Panc1 (cell line): ENCODE results near the gene TWNK. TPM values are rescaled to one million over a fixed set of nuclear protein-coding genes. Genes with fewer than 3 reads are reported as not detected.

ENCODE experiments used
- ATAC-seq: fragments of 200-7000 bp; cut with Tn5 transposase; 2 replicates; pipeline ENCODE4 v1.9.1; 2020; ENCODE audit warnings: mild to moderate bottlenecking, moderate library complexity
- BruUV-seq: library from RNA; stranded (reverse); fragments of 400-500 nt; replicated peaks from 2 replicates; lab custom pipeline; 2021; lab: Mats Ljungman, UMichigan
- CTCF ChIA-PET: fragments of 300-600 bp; sonication (Branson Sonifier 250); formaldehyde crosslinking; loops from one replicate; lab custom pipeline; 2022; ENCODE audit warnings: antibody characterized with exemption; lab: Charles Lee
- POLR2A ChIA-PET: fragments of 300-600 bp; sonication (Branson Sonifier 250); formaldehyde crosslinking; loops from one replicate; lab custom pipeline; 2022; ENCODE audit warnings: antibody characterized with exemption; lab: Charles Lee
- DNase-seq: peaks from one replicate; pipeline ENCODE4 v3.0.0-alpha.2; 2010; ENCODE audit warnings: low read depth, low spot score
- H3K27ac ChIP-seq: 2 replicates; pipeline ENCODE4 v1.5.1; 2011; ENCODE audit warnings: mild to moderate bottlenecking, low read length, inconsistent platforms
- H3K27me3 ChIP-seq: fragments of 200-500 bp; sonication (Bioruptor generic); 2 replicates; pipeline ENCODE4 v1.6.0; 2014; ENCODE audit warnings: low read length, inconsistent platforms; ENCODE audit not compliant: control insufficient read depth, insufficient read depth
- H3K36me3 ChIP-seq: fragments of 200-500 bp; sonication (Bioruptor generic); 2 replicates; pipeline ENCODE4 v1.5.1; 2014; ENCODE audit warnings: inconsistent platforms, mild to moderate bottlenecking, low read length, moderate library complexity; ENCODE audit not compliant: control insufficient read depth, insufficient read depth
- H3K4me1 ChIP-seq: 2 replicates; pipeline ENCODE4 v1.5.1; 2011; ENCODE audit warnings: inconsistent platforms, mild to moderate bottlenecking, low read length, moderate library complexity; ENCODE audit not compliant: control insufficient read depth, insufficient read depth
- H3K4me3 ChIP-seq, 2 experiments: 2 replicates each; pipeline ENCODE4 v1.5.1; 2011 to 2012; ENCODE audit warnings: low read depth in 2 of 2, low read length in 2 of 2, mild to moderate bottlenecking in 2 of 2, inconsistent platforms in 1 of 2, moderate library complexity in 1 of 2
- H3K9me3 ChIP-seq: fragments of 200-500 bp; sonication (Bioruptor generic); 2 replicates; pipeline ENCODE4 v1.5.1; 2014; ENCODE audit warnings: low read depth, mild to moderate bottlenecking, inconsistent platforms, low read length, moderate library complexity; ENCODE audit not compliant: control insufficient read depth, insufficient read depth
- POLR2AphosphoS5 ChIP-seq: IDR thresholded peaks from 2 replicates; pipeline ENCODE4 v1.6.1; 2012; ENCODE audit warnings: mild to moderate bottlenecking, low read depth, low read length, moderate library complexity
- SIN3A ChIP-seq: IDR thresholded peaks from 2 replicates; pipeline ENCODE4 v1.6.1; 2012; ENCODE audit warnings: low read depth, mild to moderate bottlenecking, low read length, moderate library complexity, borderline replicate concordance; ENCODE audit not compliant: insufficient read depth
- TCF7L2 ChIP-seq: IDR thresholded peaks from 2 replicates; pipeline ENCODE4 v1.6.1; 2011; ENCODE audit warnings: mild to moderate bottlenecking, low read depth, low read length, inconsistent platforms
- in situ Hi-C: cut with HindIII; loops from 2 replicates; pipeline ENCODE4 v1.10.0; 2016; ENCODE audit warnings: low sequenced_read_pairs, low pct_unique_long_range_greater_than_20kb
- intact Hi-C: fragments of 100-400 bp; cut with micrococcal nuclease; formaldehyde crosslinking; loops from one replicate; pipeline ENCODE4 v1.10.0; 2022; ENCODE audit not compliant: unreplicated experiment
- total RNA-seq: library from RNA; stranded (reverse); gene quantifications from one replicate; pipeline ENCODE4 v1.2.1, GENCODE V29; 2021; ENCODE audit not compliant: unreplicated experiment
- TF ChIP-seq, protein P1 (sequence below): fragments of 450-650 bp; IDR thresholded peaks from 2 replicates; pipeline ENCODE4 v1.5.1; 2017; ENCODE audit warnings: mild to moderate bottlenecking
- TF ChIP-seq, protein P2 (sequence below), 2 experiments: IDR thresholded peaks; 2 replicates each; pipeline ENCODE4 v1.6.1; 2011 to 2012; ENCODE audit warnings: low read depth in 2 of 2, control low read depth in 1 of 2, low read length in 1 of 2, mild to moderate bottlenecking in 1 of 2, moderate library complexity in 1 of 2; ENCODE audit not compliant: insufficient read depth in 1 of 2

TWNK gene
- total RNA-seq, 1 experiment from 2014 or later, result 30.5 TPM

DNA sequence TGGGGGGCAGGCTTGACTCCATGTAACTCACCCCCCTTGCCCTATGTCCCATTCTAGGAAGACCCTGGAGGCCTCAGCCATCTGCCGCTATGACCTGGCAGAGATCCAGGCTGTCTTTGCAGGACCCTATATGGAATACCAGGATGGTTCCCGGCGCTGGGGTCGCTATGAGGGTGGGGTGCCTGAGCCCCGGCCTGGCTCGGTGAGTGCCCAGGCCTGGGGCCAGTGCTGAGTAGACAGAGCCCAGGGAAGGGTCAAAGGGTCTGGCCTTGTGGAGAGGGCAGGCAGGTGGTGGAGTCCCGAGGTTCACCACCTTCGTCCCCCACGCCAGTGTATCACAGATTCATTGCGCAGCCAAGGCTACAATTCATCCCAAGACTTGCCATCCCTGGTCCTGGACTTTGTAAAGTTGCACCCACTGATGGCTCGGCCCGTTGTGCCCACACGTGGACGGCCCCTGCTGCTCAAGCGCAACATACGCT, 7.5 kb upstream of the TWNK start:
- Histone ChIP-seq H3K9me3 (no peaks in the 10 kb centered on the region), H3K4me1 (no peaks in the 10 kb centered on the region), H3K36me3 (no peaks in the 10 kb centered on the region), H3K27ac (no peak overlapping the region), H3K4me3 (no peak overlapping the region), H3K27me3 (no peaks in the 10 kb centered on the region)
- no peak for DNase-seq
- in situ Hi-C loops, result no loop called here
- TF ChIP-seq, protein P1, sequence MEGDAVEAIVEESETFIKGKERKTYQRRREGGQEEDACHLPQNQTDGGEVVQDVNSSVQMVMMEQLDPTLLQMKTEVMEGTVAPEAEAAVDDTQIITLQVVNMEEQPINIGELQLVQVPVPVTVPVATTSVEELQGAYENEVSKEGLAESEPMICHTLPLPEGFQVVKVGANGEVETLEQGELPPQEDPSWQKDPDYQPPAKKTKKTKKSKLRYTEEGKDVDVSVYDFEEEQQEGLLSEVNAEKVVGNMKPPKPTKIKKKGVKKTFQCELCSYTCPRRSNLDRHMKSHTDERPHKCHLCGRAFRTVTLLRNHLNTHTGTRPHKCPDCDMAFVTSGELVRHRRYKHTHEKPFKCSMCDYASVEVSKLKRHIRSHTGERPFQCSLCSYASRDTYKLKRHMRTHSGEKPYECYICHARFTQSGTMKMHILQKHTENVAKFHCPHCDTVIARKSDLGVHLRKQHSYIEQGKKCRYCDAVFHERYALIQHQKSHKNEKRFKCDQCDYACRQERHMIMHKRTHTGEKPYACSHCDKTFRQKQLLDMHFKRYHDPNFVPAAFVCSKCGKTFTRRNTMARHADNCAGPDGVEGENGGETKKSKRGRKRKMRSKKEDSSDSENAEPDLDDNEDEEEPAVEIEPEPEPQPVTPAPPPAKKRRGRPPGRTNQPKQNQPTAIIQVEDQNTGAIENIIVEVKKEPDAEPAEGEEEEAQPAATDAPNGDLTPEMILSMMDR, result no peak
- TF ChIP-seq POLR2AphosphoS5 (no peak), SIN3A (no peak), TCF7L2 (no peak)
- TF ChIP-seq, protein P2, sequence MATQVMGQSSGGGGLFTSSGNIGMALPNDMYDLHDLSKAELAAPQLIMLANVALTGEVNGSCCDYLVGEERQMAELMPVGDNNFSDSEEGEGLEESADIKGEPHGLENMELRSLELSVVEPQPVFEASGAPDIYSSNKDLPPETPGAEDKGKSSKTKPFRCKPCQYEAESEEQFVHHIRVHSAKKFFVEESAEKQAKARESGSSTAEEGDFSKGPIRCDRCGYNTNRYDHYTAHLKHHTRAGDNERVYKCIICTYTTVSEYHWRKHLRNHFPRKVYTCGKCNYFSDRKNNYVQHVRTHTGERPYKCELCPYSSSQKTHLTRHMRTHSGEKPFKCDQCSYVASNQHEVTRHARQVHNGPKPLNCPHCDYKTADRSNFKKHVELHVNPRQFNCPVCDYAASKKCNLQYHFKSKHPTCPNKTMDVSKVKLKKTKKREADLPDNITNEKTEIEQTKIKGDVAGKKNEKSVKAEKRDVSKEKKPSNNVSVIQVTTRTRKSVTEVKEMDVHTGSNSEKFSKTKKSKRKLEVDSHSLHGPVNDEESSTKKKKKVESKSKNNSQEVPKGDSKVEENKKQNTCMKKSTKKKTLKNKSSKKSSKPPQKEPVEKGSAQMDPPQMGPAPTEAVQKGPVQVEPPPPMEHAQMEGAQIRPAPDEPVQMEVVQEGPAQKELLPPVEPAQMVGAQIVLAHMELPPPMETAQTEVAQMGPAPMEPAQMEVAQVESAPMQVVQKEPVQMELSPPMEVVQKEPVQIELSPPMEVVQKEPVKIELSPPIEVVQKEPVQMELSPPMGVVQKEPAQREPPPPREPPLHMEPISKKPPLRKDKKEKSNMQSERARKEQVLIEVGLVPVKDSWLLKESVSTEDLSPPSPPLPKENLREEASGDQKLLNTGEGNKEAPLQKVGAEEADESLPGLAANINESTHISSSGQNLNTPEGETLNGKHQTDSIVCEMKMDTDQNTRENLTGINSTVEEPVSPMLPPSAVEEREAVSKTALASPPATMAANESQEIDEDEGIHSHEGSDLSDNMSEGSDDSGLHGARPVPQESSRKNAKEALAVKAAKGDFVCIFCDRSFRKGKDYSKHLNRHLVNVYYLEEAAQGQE (IDR thresholded peaks at IDR 0.05; ENCODE audit: insufficient read depth in 1 of 2, low read depth in 2 of 2, low read length in 1 of 2), result no peak
- no TSS peak for BruUV-seq
- no peak for ATAC-seq
- intact Hi-C loops, result no loop called here
- ChIA-PET CTCF (no interaction called here), POLR2A (no interaction called here)

DNA sequence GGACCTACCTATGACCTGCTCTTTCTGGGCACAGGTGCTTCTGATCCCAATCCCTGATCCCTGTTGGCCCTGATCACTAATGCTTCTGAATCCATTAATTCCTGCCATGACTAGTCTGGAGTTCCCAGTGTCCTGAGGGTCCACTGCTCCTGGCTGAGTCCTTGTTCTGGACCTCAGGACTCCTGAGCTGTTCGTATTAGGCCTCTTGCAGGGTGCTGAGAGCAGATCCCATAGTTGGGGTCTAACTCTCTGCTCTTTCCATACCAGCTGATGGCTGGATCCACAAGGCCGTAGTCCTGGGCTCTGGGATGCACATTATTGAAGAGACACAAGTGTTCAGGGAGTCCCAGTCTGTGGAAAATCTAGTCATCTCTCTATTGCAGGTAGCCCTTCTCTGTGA, 7.0 kb upstream of the TWNK start:
- DNase-seq (no peak), ATAC-seq (no peak)
- CTCF ChIA-PET, result no interaction called here
- Histone ChIP-seq H3K36me3 (no peaks in the 10 kb centered on the region), H3K4me3 (no peak overlapping the region), H3K27ac (no peak overlapping the region), H3K9me3 (no peaks in the 10 kb centered on the region), H3K27me3 (no peaks in the 10 kb centered on the region), H3K4me1 (no peaks in the 10 kb centered on the region)
- TF ChIP-seq SIN3A, result no peak
- no TSS peak for BruUV-seq
- intact Hi-C loops (no loop called here), in situ Hi-C loops (no loop called here)
- POLR2A ChIA-PET, result no interaction called here

DNA sequence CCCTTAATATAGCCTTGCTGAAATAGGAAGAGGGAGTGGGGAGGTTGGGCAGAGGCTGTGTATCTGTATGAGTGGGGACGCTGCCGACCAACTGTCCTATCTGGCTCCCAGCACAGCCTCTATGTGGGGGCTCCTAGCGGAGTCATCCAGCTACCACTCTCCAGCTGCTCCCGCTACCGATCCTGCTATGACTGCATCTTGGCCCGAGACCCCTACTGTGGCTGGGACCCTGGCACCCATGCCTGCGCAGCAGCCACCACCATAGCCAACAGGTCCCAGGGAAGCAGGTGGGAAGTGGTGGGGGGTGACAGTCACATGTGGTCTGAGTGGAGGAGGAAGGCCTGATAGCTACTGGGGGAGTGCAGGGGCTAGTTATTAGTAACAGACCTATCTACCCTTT, 6.6 kb upstream of the TWNK start:
- no peaks in the 10 kb centered on the region for H3K27me3 ChIP-seq
- H3K4me1 ChIP-seq, result peaks cover under 1% of the 10 kb centered on the region; the same call in 1 of the 2 replicates
- TF ChIP-seq, protein P1, result no peak
- TF ChIP-seq TCF7L2, result no peak
- no peak for TF ChIP-seq SIN3A
- TF ChIP-seq, protein P2 (IDR thresholded peaks at IDR 0.05; ENCODE audit: insufficient read depth in 1 of 2, low read depth in 2 of 2, low read length in 1 of 2), result no peak
- no peak for TF ChIP-seq POLR2AphosphoS5
- no TSS peak for BruUV-seq
- ChIA-PET POLR2A (interaction anchor here (0.7 kb wide), 1 partner anchor 16 kb away, joined by 3 read pairs; no protein-coding TSS in a partner anchor), CTCF (no interaction called here)
- no peak overlapping the region for H3K27ac ChIP-seq
- intact Hi-C loops (no loop called here), in situ Hi-C loops (no loop called here)
- no peaks in the 10 kb centered on the region for H3K36me3 ChIP-seq
- DNase-seq, result no peak
- no peaks in the 10 kb centered on the region for H3K9me3 ChIP-seq
- no peak overlapping the region for H3K4me3 ChIP-seq
- ATAC-seq, result no peak
